K562 treated with DMSO at 1 percent for 12 hours (cell line): ENCODE measurements around the gene PLEKHG3. TPM values are rescaled to one million over a fixed set of nuclear protein-coding genes. Genes with fewer than 3 reads are reported as not detected.

ENCODE experiments used
- total RNA-seq: library from RNA; unstranded; fragments of 300-600 nt; gene quantifications from 2 replicates; pipeline ENCODE4 v1.2.3, GENCODE V29; 2022; ENCODE audit not compliant: insufficient read depth

Gene PLEKHG3
- not detected in 2 replicates for total RNA-seq

DNA sequence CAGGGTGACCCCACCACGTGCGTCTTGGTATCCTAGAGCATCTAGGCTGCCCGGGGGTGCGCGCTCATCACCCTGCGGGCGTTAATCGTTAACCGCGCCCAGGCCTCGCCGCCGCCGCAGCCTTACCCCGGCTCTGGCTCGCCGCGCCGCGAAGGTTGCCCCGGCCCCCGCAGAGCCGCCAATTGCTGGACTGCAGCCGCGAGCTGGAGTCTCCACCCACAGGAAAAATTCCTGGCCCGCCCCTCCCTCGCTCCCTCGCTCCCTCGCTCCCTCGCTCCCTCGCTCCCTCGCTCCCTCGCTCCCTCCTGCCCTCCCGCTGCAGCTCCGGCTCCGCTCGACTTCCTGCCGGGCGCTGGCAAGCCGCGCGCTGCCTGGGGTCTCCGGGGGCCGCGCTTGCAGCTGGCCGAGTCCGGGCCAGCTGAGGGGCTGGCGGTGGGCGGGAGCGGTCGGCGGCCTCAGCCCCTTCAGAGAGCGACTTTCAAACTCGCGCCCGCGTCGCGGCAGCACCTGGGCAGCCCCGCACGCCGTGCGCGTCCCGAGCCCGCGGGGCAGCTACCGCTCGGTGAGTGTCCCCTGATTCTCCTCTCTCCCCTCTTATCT is at the start of gene PLEKHG3:
Gene PLEKHG3 (plus strand): TSS at position 282 of the 600 bp plus-strand sequence. CDS start 23,208 bp downstream, outside the sequence.

Other genes with a start within 250 kb of the PLEKHG3 start
- gene AKAP5, start 238.9 kb upstream of the PLEKHG3 start, total RNA-seq: 0.15 and 0.73 TPM in 2 replicates
- 0.56 and 2.2 TPM in 2 replicates for gene ZBTB25, start 200.6 kb upstream of the PLEKHG3 start, total RNA-seq
- gene ZBTB1, start 199.7 kb upstream of the PLEKHG3 start, total RNA-seq: 4.0 and 11.6 TPM in 2 replicates
- gene HSPA2, start 163.7 kb upstream of the PLEKHG3 start, total RNA-seq: not detected in 2 replicates
- not detected in 2 replicates for gene PPP1R36, start 154.5 kb upstream of the PLEKHG3 start, total RNA-seq
- 3.8 and 10.2 TPM in 2 replicates for gene SPTB, start 175.5 kb downstream of the PLEKHG3 start, total RNA-seq
- gene CHURC1, start 210.0 kb downstream of the PLEKHG3 start, total RNA-seq: 31.4 and 33.8 TPM in 2 replicates
- gene GPX2, start 238.3 kb downstream of the PLEKHG3 start, total RNA-seq: not detected in 2 replicates